Measurements from ENCODE around the gene GABRR1. TPM values are rescaled to one million over a fixed set of nuclear protein-coding genes. Genes with fewer than 3 reads are reported as not detected.

The GABRR1 gene
- total and polyA plus RNA-seq, 2 experiments from 2014 or later = 0.27 to 0.60 TPM

- Histone ChIP-seq H4K20me1 (ENCODE audit: insufficient read depth, poor library complexity, severe bottlenecking) (no peaks in the 10 kb centered on the region), H3K27ac (no peak overlapping the region), H3K9me2 (replicated peaks; ENCODE audit: insufficient read depth) (no peaks in the 10 kb centered on the region), H3K4me1 (ENCODE audit: insufficient read depth) (no peaks in the 10 kb centered on the region), H3K79me2 (no peaks in the 10 kb centered on the region), H3K36me3 (replicated peaks; ENCODE audit: insufficient read depth, low read depth) (no peaks in the 10 kb centered on the region), H3K27me3 (no peaks in the 10 kb centered on the region), H3K9me3 (ENCODE audit: low read depth) (no peaks in the 10 kb centered on the region), H3K4me2 (no peak overlapping the region), H2AFZ (no peak overlapping the region), H3K4me3 (no peak overlapping the region)
- no peak for DNase-seq (ENCODE audit: low spot score)
- WGBS (ENCODE audit: low lambda C conversion rate, missing lambda C conversion rate) = 95% methylated on average over 7 of the region's 7 CpGs
- no peak for TF ChIP-seq EZH2 (IDR thresholded peaks at IDR 0.05; ENCODE audit: borderline replicate concordance)
- no peak for TF ChIP-seq EZH2phosphoT487 (IDR thresholded peaks at IDR 0.05; ENCODE audit: low read depth, severe bottlenecking, unreplicated experiment)
- no peak for TF ChIP-seq CTCF (IDR thresholded peaks at IDR 0.05; ENCODE audit: poor library complexity)
These were observed 16.4 kb downstream of the GABRR1 start for GRCh38 chr6:89200706-89201215.

GRCh38 chr6:89199579-89199978, 17.6 kb downstream of the GABRR1 start:
- Histone ChIP-seq H3K4me1 (ENCODE audit: insufficient read depth) (no peaks in the 10 kb centered on the region), H3K9me3 (ENCODE audit: low read depth) (no peaks in the 10 kb centered on the region), H3K9me2 (replicated peaks; ENCODE audit: insufficient read depth) (no peaks in the 10 kb centered on the region), H3K79me2 (no peaks in the 10 kb centered on the region), H4K20me1 (ENCODE audit: insufficient read depth, poor library complexity, severe bottlenecking) (no peaks in the 10 kb centered on the region), H3K36me3 (replicated peaks; ENCODE audit: insufficient read depth, low read depth) (no peaks in the 10 kb centered on the region), H3K27me3 (no peaks in the 10 kb centered on the region), H3K27ac (no peak overlapping the region), H3K4me2 (no peak overlapping the region), H3K4me3 (no peak overlapping the region), H2AFZ (no peak overlapping the region)
- TF ChIP-seq EZH2phosphoT487 (IDR thresholded peaks at IDR 0.05; ENCODE audit: low read depth, severe bottlenecking, unreplicated experiment) = no peak
- no peak for TF ChIP-seq EZH2 (IDR thresholded peaks at IDR 0.05; ENCODE audit: borderline replicate concordance)
- TF ChIP-seq CTCF (IDR thresholded peaks at IDR 0.05; ENCODE audit: poor library complexity) = no peak
- DNase-seq (ENCODE audit: low spot score) = no peak
- 78% methylated on average over 2 of the region's 2 CpGs for WGBS (ENCODE audit: low lambda C conversion rate, missing lambda C conversion rate)

- Histone ChIP-seq H3K36me3 (replicated peaks; ENCODE audit: insufficient read depth, low read depth) (no peaks in the 10 kb centered on the region), H3K27me3 (no peaks in the 10 kb centered on the region), H3K27ac (no peak overlapping the region), H3K4me2 (no peak overlapping the region), H3K4me1 (ENCODE audit: insufficient read depth) (no peaks in the 10 kb centered on the region), H3K9me2 (replicated peaks; ENCODE audit: insufficient read depth) (no peaks in the 10 kb centered on the region), H3K9me3 (ENCODE audit: low read depth) (no peaks in the 10 kb centered on the region), H4K20me1 (ENCODE audit: insufficient read depth, poor library complexity, severe bottlenecking) (no peaks in the 10 kb centered on the region), H3K79me2 (no peaks in the 10 kb centered on the region), H2AFZ (no peak overlapping the region), H3K4me3 (no peak overlapping the region)
- WGBS (ENCODE audit: low lambda C conversion rate, missing lambda C conversion rate) = 71% methylated on average over 6 of the region's 7 CpGs
- no peak for TF ChIP-seq EZH2phosphoT487 (IDR thresholded peaks at IDR 0.05; ENCODE audit: low read depth, severe bottlenecking, unreplicated experiment)
- no peak for TF ChIP-seq CTCF (IDR thresholded peaks at IDR 0.05; ENCODE audit: poor library complexity)
- no peak for DNase-seq (ENCODE audit: low spot score)
These were observed 18.9 kb downstream of the GABRR1 start for GRCh38 chr6:89198235-89198634.

GRCh38 chr6:89197141-89197540, 20.0 kb downstream of the GABRR1 start:
- H3K9me3 ChIP-seq (ENCODE audit: low read depth) = no peaks in the 10 kb centered on the region
- H3K27ac ChIP-seq = no peak overlapping the region
- 85% methylated on average over 4 of the region's 4 CpGs for WGBS (ENCODE audit: low lambda C conversion rate, missing lambda C conversion rate)
- no peaks in the 10 kb centered on the region for H3K79me2 ChIP-seq
- H2AFZ ChIP-seq = no peak overlapping the region
- no peaks in the 10 kb centered on the region for H3K36me3 ChIP-seq (replicated peaks; ENCODE audit: insufficient read depth, low read depth)
- TF ChIP-seq EZH2 (IDR thresholded peaks at IDR 0.05; ENCODE audit: borderline replicate concordance) (no peak), EZH2phosphoT487 (IDR thresholded peaks at IDR 0.05; ENCODE audit: low read depth, severe bottlenecking, unreplicated experiment) (no peak), CTCF (IDR thresholded peaks at IDR 0.05; ENCODE audit: poor library complexity) (no peak)
- H4K20me1 ChIP-seq (ENCODE audit: insufficient read depth, poor library complexity, severe bottlenecking) = no peaks in the 10 kb centered on the region
- H3K4me3 ChIP-seq = no peak overlapping the region
- DNase-seq (ENCODE audit: low spot score) = no peak
- no peaks in the 10 kb centered on the region for H3K4me1 ChIP-seq (ENCODE audit: insufficient read depth)
- no peak overlapping the region for H3K4me2 ChIP-seq
- no peaks in the 10 kb centered on the region for H3K27me3 ChIP-seq
- no peaks in the 10 kb centered on the region for H3K9me2 ChIP-seq (replicated peaks; ENCODE audit: insufficient read depth)

Measured in hepatocyte (in vitro differentiated cells).